Endodermal cell (in vitro differentiated cells): ENCODE measurements around the gene HES1. TPM values are rescaled to one million over a fixed set of nuclear protein-coding genes. Genes with fewer than 3 reads are reported as not detected.

Experiments used
- DNase-seq: peaks from one replicate; pipeline ENCODE4 v3.0.0-alpha.2; 2017
- H3K27ac ChIP-seq: 2 replicates; pipeline ENCODE4 v1.5.1; 2013; ENCODE audit warnings: mild to moderate bottlenecking, low read depth, low read length, moderate library complexity
- H3K27me3 ChIP-seq: 2 replicates; pipeline ENCODE4 v1.6.1; 2013; ENCODE audit warnings: mild to moderate bottlenecking, low read length, moderate library complexity; ENCODE audit not compliant: insufficient read depth, control insufficient read depth, poor library complexity, severe bottlenecking
- H3K36me3 ChIP-seq: 2 replicates; pipeline ENCODE4 v1.7.0; 2013; ENCODE audit warnings: mild to moderate bottlenecking, low read length, moderate library complexity; ENCODE audit not compliant: control insufficient read depth, insufficient read depth
- H3K4me1 ChIP-seq: one replicate; pipeline ENCODE4 v1.7.0; 2013; ENCODE audit warnings: low read length; ENCODE audit not compliant: control insufficient read depth, insufficient read depth
- H3K4me3 ChIP-seq: 2 replicates; pipeline ENCODE4 v1.5.1; 2013; ENCODE audit warnings: mild to moderate bottlenecking, low read length, moderate library complexity
- H3K9ac ChIP-seq: 2 replicates; pipeline ENCODE4 v1.6.1; 2013; ENCODE audit warnings: mild to moderate bottlenecking, low read length, moderate library complexity; ENCODE audit not compliant: poor library complexity, severe bottlenecking; ENCODE audit errors: extremely low read depth
- H3K9me3 ChIP-seq: 2 replicates; pipeline ENCODE4 v1.6.1; 2013; ENCODE audit warnings: mild to moderate bottlenecking, low read length, moderate library complexity; ENCODE audit not compliant: control insufficient read depth
- H3K27ac Mint-ChIP-seq: 2 replicates; pipeline ENCODE4 v1.8.0; 2020; ENCODE audit warnings: mixed read lengths
- H3K27me3 Mint-ChIP-seq: 2 replicates; pipeline ENCODE4 v1.8.0; 2021; ENCODE audit warnings: mild to moderate bottlenecking, mixed read lengths; ENCODE audit not compliant: insufficient read depth
- H3K36me3 Mint-ChIP-seq: 2 replicates; pipeline ENCODE4 v1.8.0; 2020; ENCODE audit warnings: low read depth, mixed read lengths
- H3K4me1 Mint-ChIP-seq: 2 replicates; pipeline ENCODE4 v1.8.0; 2020; ENCODE audit warnings: mixed read lengths
- H3K4me3 Mint-ChIP-seq: 2 replicates; pipeline ENCODE4 v1.8.0; 2020; ENCODE audit warnings: mild to moderate bottlenecking, moderate library complexity, mixed read lengths
- H3K9me3 Mint-ChIP-seq: 2 replicates; pipeline ENCODE4 v1.8.0; 2020; ENCODE audit warnings: mild to moderate bottlenecking, mixed read lengths
- WGBS, 2 experiments: methylation state at CpG; one replicate each; pipeline versions ENCODE4 v1.1.5 to v1.1.7; 2013; ENCODE audit warnings: missing lambda C conversion rate in 2 of 2, mixed read lengths in 1 of 2; ENCODE audit not compliant: insufficient coverage in 1 of 2, insufficient read length in 1 of 2; 5-methylcytosine and 5-hydroxymethylcytosine counted together
- total RNA-seq, 2 donors: library from RNA; stranded (reverse); fragmentation: NEBNext Ultra II Directional in 1 of 2; extraction: Animal tissue kit (Norgen Biotek cat#: 25700) in 1 of 2; gene quantifications; 2 replicates in 1 of 2; 3 replicates in 1 of 2; pipeline ENCODE4 v1.2.1, GENCODE V29; 2021
- TF ChIP-seq, protein P1 (sequence below): fragments of 200-600 bp; sonication (generic); conservative IDR thresholded peaks from 2 replicates; pipeline ENCODE4 v1.5.0; 2021; ENCODE audit warnings: antibody characterized with exemption, mild to moderate bottlenecking

The HES1 gene
- total RNA-seq, 2 donors from 2014 or later = 2.1 to 17.5 TPM

- no peak overlapping the region for H3K4me3 ChIP-seq
- no peaks in the 10 kb centered on the region for H3K36me3 ChIP-seq
- H3K9me3 ChIP-seq = no peaks in the 10 kb centered on the region
- no peak overlapping the region for H3K9ac ChIP-seq
- no peaks in the 10 kb centered on the region for H3K36me3 Mint-ChIP-seq
- DNase-seq = peak; percentile 90
- H3K27ac ChIP-seq = no peak overlapping the region
- H3K27ac Mint-ChIP-seq = no peak overlapping the region
- peaks cover 7% of the 10 kb centered on the region for H3K27me3 ChIP-seq
- H3K9me3 Mint-ChIP-seq = no peaks in the 10 kb centered on the region
- peaks cover 7% of the 10 kb centered on the region for H3K4me1 ChIP-seq
- H3K4me1 Mint-ChIP-seq = peaks cover 42% of the 10 kb centered on the region
- H3K27me3 Mint-ChIP-seq = peaks cover 26% of the 10 kb centered on the region
- TF ChIP-seq, protein P1, sequence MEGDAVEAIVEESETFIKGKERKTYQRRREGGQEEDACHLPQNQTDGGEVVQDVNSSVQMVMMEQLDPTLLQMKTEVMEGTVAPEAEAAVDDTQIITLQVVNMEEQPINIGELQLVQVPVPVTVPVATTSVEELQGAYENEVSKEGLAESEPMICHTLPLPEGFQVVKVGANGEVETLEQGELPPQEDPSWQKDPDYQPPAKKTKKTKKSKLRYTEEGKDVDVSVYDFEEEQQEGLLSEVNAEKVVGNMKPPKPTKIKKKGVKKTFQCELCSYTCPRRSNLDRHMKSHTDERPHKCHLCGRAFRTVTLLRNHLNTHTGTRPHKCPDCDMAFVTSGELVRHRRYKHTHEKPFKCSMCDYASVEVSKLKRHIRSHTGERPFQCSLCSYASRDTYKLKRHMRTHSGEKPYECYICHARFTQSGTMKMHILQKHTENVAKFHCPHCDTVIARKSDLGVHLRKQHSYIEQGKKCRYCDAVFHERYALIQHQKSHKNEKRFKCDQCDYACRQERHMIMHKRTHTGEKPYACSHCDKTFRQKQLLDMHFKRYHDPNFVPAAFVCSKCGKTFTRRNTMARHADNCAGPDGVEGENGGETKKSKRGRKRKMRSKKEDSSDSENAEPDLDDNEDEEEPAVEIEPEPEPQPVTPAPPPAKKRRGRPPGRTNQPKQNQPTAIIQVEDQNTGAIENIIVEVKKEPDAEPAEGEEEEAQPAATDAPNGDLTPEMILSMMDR = no peak
- H3K4me3 Mint-ChIP-seq = no peak overlapping the region
- 36% methylated on average over 7 of the region's 7 CpGs; no CpG with 5 or more reads in 1 of the 2 experiments for WGBS, 2 experiments
Measured at GRCh38 chr3:194129581-194130133, 6.3 kb upstream of the HES1 start.

DNA sequence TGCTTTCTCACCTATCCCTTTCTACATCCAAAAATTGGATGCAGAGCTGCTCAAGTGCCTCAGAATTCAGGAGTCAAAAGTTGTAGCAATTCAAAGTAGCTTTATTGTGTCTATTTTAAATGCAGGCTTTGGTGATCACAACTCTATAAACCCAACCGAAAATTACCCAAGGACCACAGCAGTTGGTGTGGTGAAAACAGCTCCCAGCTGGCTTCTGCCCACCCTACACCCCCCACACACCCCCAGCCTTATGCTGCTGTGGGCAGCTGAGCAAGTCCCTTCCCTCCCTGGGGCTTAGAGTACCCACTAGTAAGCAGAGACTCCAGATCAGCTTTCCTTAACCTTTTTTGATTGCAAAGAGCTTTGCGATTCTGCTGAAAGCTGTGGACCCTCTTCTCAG, 5.8 kb upstream of the HES1 start:
- Histone ChIP-seq H3K27ac (no peak overlapping the region), H3K36me3 (no peaks in the 10 kb centered on the region), H3K27me3 (peaks cover 7% of the 10 kb centered on the region), H3K9ac (no peak overlapping the region), H3K9me3 (no peaks in the 10 kb centered on the region), H3K4me3 (no peak overlapping the region), H3K4me1 (peaks cover 7% of the 10 kb centered on the region)
- TF ChIP-seq, protein P1 = no peak
- 86 to 92% methylated on average over 2 of the region's 2 CpGs for WGBS, 2 experiments
- no peak for DNase-seq
- Mint-ChIP-seq H3K36me3 (no peaks in the 10 kb centered on the region), H3K9me3 (no peaks in the 10 kb centered on the region), H3K4me3 (no peak overlapping the region), H3K4me1 (peaks cover 42% of the 10 kb centered on the region), H3K27me3 (peaks cover 26% of the 10 kb centered on the region), H3K27ac (no peak overlapping the region)

DNA sequence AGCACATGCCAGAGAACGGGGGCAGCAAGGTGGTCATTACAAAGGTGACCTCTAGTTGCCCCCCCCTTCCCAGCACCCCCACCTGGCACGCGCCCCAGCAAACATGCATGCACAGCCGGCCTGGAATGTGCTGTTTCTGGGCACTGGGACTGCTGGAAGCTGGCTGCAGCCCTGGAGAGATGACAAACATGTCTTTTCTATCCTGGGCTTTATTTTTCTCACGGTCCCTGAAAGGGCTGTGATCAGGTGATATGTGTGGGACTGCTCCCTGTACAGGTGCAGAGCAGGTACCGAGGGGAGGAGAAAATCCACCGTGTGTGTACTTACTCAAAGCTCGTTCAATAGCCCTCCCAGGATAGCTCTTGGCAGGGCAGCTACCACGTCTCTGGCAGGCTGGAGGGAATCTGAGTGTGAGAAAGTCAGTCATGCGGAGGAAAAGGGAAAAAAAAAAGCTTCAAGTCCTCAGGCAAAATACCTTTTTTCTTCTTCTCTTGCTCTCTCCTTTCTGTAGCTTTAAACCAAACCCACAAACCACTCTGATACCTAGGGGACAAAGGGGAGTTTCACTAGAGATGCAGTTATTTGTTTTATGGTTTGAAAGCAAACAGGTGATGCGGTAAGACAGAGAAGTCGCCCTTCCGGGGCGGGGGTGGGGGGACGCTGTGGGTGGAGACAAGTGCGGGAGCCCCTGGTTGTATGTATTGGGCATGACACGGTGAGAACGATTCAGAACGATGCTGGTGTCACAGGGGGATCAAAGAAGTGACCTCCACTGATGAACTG, 5.0 kb upstream of the HES1 start:
- H3K27me3 Mint-ChIP-seq = peaks cover 26% of the 10 kb centered on the region
- 34 to 48% methylated on average over 7 to 19 of the region's 19 CpGs for WGBS, 2 experiments

More for the DNA sequence above, 5.0 kb upstream of the HES1 start:
- no peak overlapping the region for H3K27ac Mint-ChIP-seq
- peaks cover 43% of the 10 kb centered on the region for H3K4me1 Mint-ChIP-seq
- no peaks in the 10 kb centered on the region for H3K36me3 ChIP-seq
- H3K36me3 Mint-ChIP-seq = no peaks in the 10 kb centered on the region
- peaks cover 7% of the 10 kb centered on the region for H3K4me1 ChIP-seq
- H3K4me3 ChIP-seq = no peak overlapping the region
- no peak overlapping the region for H3K4me3 Mint-ChIP-seq
- H3K27me3 ChIP-seq = peaks cover 7% of the 10 kb centered on the region
- H3K27ac ChIP-seq = no peak overlapping the region
- H3K9me3 Mint-ChIP-seq = no peaks in the 10 kb centered on the region
- H3K9ac ChIP-seq = no peak overlapping the region
- TF ChIP-seq, protein P1 = no peak
- DNase-seq = peak; percentile 72
- no peaks in the 10 kb centered on the region for H3K9me3 ChIP-seq
